HPDE6-E6E7 (cell line): ENCODE results near the gene SUMF1.
"Not testable (repeated sequence)": the region's sequence is repeated elsewhere in the genome, so short reads cannot be mapped to it uniquely, and the experiment has no call there.

Source experiments
- DNase-seq: peaks from one replicate; pipeline ENCODE4 v3.0.0; 2011; ENCODE audit warnings: missing footprints; ENCODE audit errors: extremely low spot score

Gene SUMF1

GRCh38 chr3:4461468-4462090, 5.5 kb downstream of the SUMF1 start:
- no peak for DNase-seq

- no peak for DNase-seq
Observed at GRCh38 chr3:4460334-4460733, 6.7 kb downstream of the SUMF1 start.

- DNase-seq: no peak
Observed at GRCh38 chr3:4458961-4459360, 8.1 kb downstream of the SUMF1 start.

GRCh38 chr3:4456780-4457179, 10.3 kb downstream of the SUMF1 start:
- not testable (repeated sequence) for DNase-seq

- no peak for DNase-seq
Observed at GRCh38 chr3:4454142-4454541, 12.9 kb downstream of the SUMF1 start.

- DNase-seq: no peak
Observed at GRCh38 chr3:4449043-4449805, 17.8 kb downstream of the SUMF1 start.

- no peak for DNase-seq
Observed at GRCh38 chr3:4448187-4448586, 18.9 kb downstream of the SUMF1 start.

GRCh38 chr3:4447295-4447999, 19.6 kb downstream of the SUMF1 start:
- DNase-seq: no peak

GRCh38 chr3:4440951-4441350, 26.1 kb downstream of the SUMF1 start:
- no peak for DNase-seq

GRCh38 chr3:4438296-4438695, 28.8 kb downstream of the SUMF1 start:
- DNase-seq: peak; percentile 14

- no peak for DNase-seq
Observed at GRCh38 chr3:4432259-4432658, 34.8 kb downstream of the SUMF1 start.

GRCh38 chr3:4429648-4430350, 37.3 kb downstream of the SUMF1 start:
- DNase-seq: no peak

- DNase-seq: no peak
Observed at GRCh38 chr3:4426782-4427344, 40.2 kb downstream of the SUMF1 start.

GRCh38 chr3:4426261-4426781, 40.7 kb downstream of the SUMF1 start:
- DNase-seq: no peak

- no peak for DNase-seq
Observed at GRCh38 chr3:4425707-4426106, 41.4 kb downstream of the SUMF1 start.

GRCh38 chr3:4425055-4425454, 42.0 kb downstream of the SUMF1 start:
- DNase-seq: no peak

GRCh38 chr3:4421121-4421520, 45.9 kb downstream of the SUMF1 start:
- DNase-seq: peak; percentile 35

GRCh38 chr3:4419920-4420319, 47.1 kb downstream of the SUMF1 start:
- no peak for DNase-seq

- no peak for DNase-seq
Observed at GRCh38 chr3:4419386-4419785, 47.7 kb downstream of the SUMF1 start.

GRCh38 chr3:4418156-4418555, 48.9 kb downstream of the SUMF1 start:
- no peak for DNase-seq

- DNase-seq: no peak
Observed at GRCh38 chr3:4417449-4417848, 49.6 kb downstream of the SUMF1 start.

- peak; percentile 79 for DNase-seq
Observed at GRCh38 chr3:4416961-4417360, 50.1 kb downstream of the SUMF1 start.
